Panc1 (cell line): Measurements from ENCODE around the gene PLCH2. TPM values are rescaled to one million over a fixed set of nuclear protein-coding genes. Genes with fewer than 3 reads are reported as not detected.
A peak's percentile ranks its signal among the peaks of the same experiment; 100 is the strongest.

Source experiments
- ATAC-seq: fragments of 200-7000 bp; cut with Tn5 transposase; 2 replicates; pipeline ENCODE4 v1.9.1; 2020; ENCODE audit warnings: mild to moderate bottlenecking, moderate library complexity
- BruUV-seq: library from RNA; stranded (reverse); fragments of 400-500 nt; replicated peaks from 2 replicates; lab custom pipeline; 2021; lab: Mats Ljungman, UMichigan
- CTCF ChIA-PET: fragments of 300-600 bp; sonication (Branson Sonifier 250); formaldehyde crosslinking; loops from one replicate; lab custom pipeline; 2022; ENCODE audit warnings: antibody characterized with exemption; lab: Charles Lee
- POLR2A ChIA-PET: fragments of 300-600 bp; sonication (Branson Sonifier 250); formaldehyde crosslinking; loops from one replicate; lab custom pipeline; 2022; ENCODE audit warnings: antibody characterized with exemption; lab: Charles Lee
- DNase-seq: peaks from one replicate; pipeline ENCODE4 v3.0.0-alpha.2; 2010; ENCODE audit warnings: low read depth, low spot score
- H3K27ac ChIP-seq: 2 replicates; pipeline ENCODE4 v1.5.1; 2011; ENCODE audit warnings: mild to moderate bottlenecking, low read length, inconsistent platforms
- H3K27me3 ChIP-seq: fragments of 200-500 bp; sonication (Bioruptor generic); 2 replicates; pipeline ENCODE4 v1.6.0; 2014; ENCODE audit warnings: low read length, inconsistent platforms; ENCODE audit not compliant: control insufficient read depth, insufficient read depth
- H3K36me3 ChIP-seq: fragments of 200-500 bp; sonication (Bioruptor generic); 2 replicates; pipeline ENCODE4 v1.5.1; 2014; ENCODE audit warnings: inconsistent platforms, mild to moderate bottlenecking, low read length, moderate library complexity; ENCODE audit not compliant: control insufficient read depth, insufficient read depth
- H3K4me1 ChIP-seq: 2 replicates; pipeline ENCODE4 v1.5.1; 2011; ENCODE audit warnings: inconsistent platforms, mild to moderate bottlenecking, low read length, moderate library complexity; ENCODE audit not compliant: control insufficient read depth, insufficient read depth
- H3K4me3 ChIP-seq, 2 experiments: 2 replicates each; pipeline ENCODE4 v1.5.1; 2011 to 2012; ENCODE audit warnings: low read depth in 2 of 2, low read length in 2 of 2, mild to moderate bottlenecking in 2 of 2, inconsistent platforms in 1 of 2, moderate library complexity in 1 of 2
- H3K9me3 ChIP-seq: fragments of 200-500 bp; sonication (Bioruptor generic); 2 replicates; pipeline ENCODE4 v1.5.1; 2014; ENCODE audit warnings: low read depth, mild to moderate bottlenecking, inconsistent platforms, low read length, moderate library complexity; ENCODE audit not compliant: control insufficient read depth, insufficient read depth
- POLR2AphosphoS5 ChIP-seq: IDR thresholded peaks from 2 replicates; pipeline ENCODE4 v1.6.1; 2012; ENCODE audit warnings: mild to moderate bottlenecking, low read depth, low read length, moderate library complexity
- SIN3A ChIP-seq: IDR thresholded peaks from 2 replicates; pipeline ENCODE4 v1.6.1; 2012; ENCODE audit warnings: low read depth, mild to moderate bottlenecking, low read length, moderate library complexity, borderline replicate concordance; ENCODE audit not compliant: insufficient read depth
- TCF7L2 ChIP-seq: IDR thresholded peaks from 2 replicates; pipeline ENCODE4 v1.6.1; 2011; ENCODE audit warnings: mild to moderate bottlenecking, low read depth, low read length, inconsistent platforms
- in situ Hi-C: cut with HindIII; loops from 2 replicates; pipeline ENCODE4 v1.10.0; 2016; ENCODE audit warnings: low sequenced_read_pairs, low pct_unique_long_range_greater_than_20kb
- intact Hi-C: fragments of 100-400 bp; cut with micrococcal nuclease; formaldehyde crosslinking; loops from one replicate; pipeline ENCODE4 v1.10.0; 2022; ENCODE audit not compliant: unreplicated experiment
- total RNA-seq: library from RNA; stranded (reverse); gene quantifications from one replicate; pipeline ENCODE4 v1.2.1, GENCODE V29; 2021; ENCODE audit not compliant: unreplicated experiment
- TF ChIP-seq, protein P1 (sequence below), 2 experiments: IDR thresholded peaks; 2 replicates each; pipeline ENCODE4 v1.6.1; 2011 to 2012; ENCODE audit warnings: low read depth in 2 of 2, control low read depth in 1 of 2, low read length in 1 of 2, mild to moderate bottlenecking in 1 of 2, moderate library complexity in 1 of 2; ENCODE audit not compliant: insufficient read depth in 1 of 2
- TF ChIP-seq, protein P2 (sequence below): fragments of 450-650 bp; IDR thresholded peaks from 2 replicates; pipeline ENCODE4 v1.5.1; 2017; ENCODE audit warnings: mild to moderate bottlenecking

Gene PLCH2
- total RNA-seq, 1 experiment from 2014 or later, result 41.2 TPM

DNA sequence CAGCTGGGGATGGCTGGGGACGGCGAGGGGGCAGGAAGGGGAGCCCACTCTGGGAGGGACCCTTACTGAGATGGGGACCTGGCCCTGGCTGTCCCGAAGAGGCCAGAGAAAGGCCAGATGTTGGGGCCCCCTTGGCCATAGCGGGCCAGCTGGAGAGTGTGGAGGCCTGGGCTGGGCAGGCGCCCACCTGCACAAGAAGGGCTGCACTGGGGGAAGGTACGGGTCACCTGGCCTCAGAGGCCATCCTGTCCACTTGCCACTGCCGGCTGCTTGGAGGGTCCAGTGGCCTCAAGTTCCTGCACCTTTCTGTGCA, 5.0 kb upstream of the PLCH2 start:
- Histone ChIP-seq H3K27me3 (no peaks in the 10 kb centered on the region), H3K9me3 (no peaks in the 10 kb centered on the region), H3K27ac (peak overlapping the region; percentile 71; the same call in 1 of the 2 replicates), H3K4me3 (no peak overlapping the region), H3K4me1 (peaks cover 91% of the 10 kb centered on the region), H3K36me3 (no peaks in the 10 kb centered on the region)
- DNase-seq (no peak), ATAC-seq (no peak)
- in situ Hi-C loops (no loop called here), intact Hi-C loops (loop anchor here (10.0 kb wide), 1 partner anchor 56 kb away; the partner anchor contains the start of gene PEX10)
- POLR2A ChIA-PET, result no interaction called here
- TF ChIP-seq SIN3A (no peak), TCF7L2 (no peak), POLR2AphosphoS5 (no peak)
- TF ChIP-seq, protein P1, sequence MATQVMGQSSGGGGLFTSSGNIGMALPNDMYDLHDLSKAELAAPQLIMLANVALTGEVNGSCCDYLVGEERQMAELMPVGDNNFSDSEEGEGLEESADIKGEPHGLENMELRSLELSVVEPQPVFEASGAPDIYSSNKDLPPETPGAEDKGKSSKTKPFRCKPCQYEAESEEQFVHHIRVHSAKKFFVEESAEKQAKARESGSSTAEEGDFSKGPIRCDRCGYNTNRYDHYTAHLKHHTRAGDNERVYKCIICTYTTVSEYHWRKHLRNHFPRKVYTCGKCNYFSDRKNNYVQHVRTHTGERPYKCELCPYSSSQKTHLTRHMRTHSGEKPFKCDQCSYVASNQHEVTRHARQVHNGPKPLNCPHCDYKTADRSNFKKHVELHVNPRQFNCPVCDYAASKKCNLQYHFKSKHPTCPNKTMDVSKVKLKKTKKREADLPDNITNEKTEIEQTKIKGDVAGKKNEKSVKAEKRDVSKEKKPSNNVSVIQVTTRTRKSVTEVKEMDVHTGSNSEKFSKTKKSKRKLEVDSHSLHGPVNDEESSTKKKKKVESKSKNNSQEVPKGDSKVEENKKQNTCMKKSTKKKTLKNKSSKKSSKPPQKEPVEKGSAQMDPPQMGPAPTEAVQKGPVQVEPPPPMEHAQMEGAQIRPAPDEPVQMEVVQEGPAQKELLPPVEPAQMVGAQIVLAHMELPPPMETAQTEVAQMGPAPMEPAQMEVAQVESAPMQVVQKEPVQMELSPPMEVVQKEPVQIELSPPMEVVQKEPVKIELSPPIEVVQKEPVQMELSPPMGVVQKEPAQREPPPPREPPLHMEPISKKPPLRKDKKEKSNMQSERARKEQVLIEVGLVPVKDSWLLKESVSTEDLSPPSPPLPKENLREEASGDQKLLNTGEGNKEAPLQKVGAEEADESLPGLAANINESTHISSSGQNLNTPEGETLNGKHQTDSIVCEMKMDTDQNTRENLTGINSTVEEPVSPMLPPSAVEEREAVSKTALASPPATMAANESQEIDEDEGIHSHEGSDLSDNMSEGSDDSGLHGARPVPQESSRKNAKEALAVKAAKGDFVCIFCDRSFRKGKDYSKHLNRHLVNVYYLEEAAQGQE (IDR thresholded peaks at IDR 0.05; ENCODE audit: insufficient read depth in 1 of 2, low read depth in 2 of 2, low read length in 1 of 2), result 0 out of 4 replicates have a peak, but pooled peaks of 1 of the 2 experiments have one; percentile 6
- TF ChIP-seq, protein P2, sequence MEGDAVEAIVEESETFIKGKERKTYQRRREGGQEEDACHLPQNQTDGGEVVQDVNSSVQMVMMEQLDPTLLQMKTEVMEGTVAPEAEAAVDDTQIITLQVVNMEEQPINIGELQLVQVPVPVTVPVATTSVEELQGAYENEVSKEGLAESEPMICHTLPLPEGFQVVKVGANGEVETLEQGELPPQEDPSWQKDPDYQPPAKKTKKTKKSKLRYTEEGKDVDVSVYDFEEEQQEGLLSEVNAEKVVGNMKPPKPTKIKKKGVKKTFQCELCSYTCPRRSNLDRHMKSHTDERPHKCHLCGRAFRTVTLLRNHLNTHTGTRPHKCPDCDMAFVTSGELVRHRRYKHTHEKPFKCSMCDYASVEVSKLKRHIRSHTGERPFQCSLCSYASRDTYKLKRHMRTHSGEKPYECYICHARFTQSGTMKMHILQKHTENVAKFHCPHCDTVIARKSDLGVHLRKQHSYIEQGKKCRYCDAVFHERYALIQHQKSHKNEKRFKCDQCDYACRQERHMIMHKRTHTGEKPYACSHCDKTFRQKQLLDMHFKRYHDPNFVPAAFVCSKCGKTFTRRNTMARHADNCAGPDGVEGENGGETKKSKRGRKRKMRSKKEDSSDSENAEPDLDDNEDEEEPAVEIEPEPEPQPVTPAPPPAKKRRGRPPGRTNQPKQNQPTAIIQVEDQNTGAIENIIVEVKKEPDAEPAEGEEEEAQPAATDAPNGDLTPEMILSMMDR, result no peak
- BruUV-seq, result no TSS peak
- CTCF ChIA-PET, result interaction anchor here (0.7 kb wide), 1 partner anchor 73 kb away, joined by 4 read pairs; no protein-coding TSS in a partner anchor

DNA sequence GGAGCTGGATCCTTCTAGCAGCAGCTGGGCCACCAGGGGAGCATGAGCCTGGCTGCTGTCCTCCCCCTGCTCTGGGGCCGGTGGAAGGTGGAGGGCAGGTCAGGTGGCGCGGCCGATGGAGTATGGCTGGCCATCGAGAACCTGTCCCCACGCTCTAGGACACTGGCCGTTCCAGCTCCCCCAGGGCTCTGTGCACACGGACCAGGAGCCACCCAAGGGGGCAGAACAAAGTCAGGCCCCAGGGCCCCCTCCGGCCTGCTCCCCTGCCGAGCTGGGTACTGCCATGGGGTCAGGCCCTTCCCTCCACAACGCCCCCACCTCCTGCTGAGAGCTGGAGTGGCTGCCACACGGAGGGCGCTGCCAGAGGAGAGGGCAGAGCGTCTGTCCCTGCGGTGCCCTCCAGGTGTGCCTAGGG, 4.5 kb upstream of the PLCH2 start:
- no peaks in the 10 kb centered on the region for H3K9me3 ChIP-seq
- TF ChIP-seq, protein P2, result no peak
- TF ChIP-seq TCF7L2, result no peak
- no peak for TF ChIP-seq POLR2AphosphoS5
- TF ChIP-seq, protein P1 (IDR thresholded peaks at IDR 0.05; ENCODE audit: insufficient read depth in 1 of 2, low read depth in 2 of 2, low read length in 1 of 2), result no peak
- no peak for TF ChIP-seq SIN3A
- CTCF ChIA-PET, result interaction anchor here (0.7 kb wide), 1 partner anchor 73 kb away, joined by 4 read pairs; no protein-coding TSS in a partner anchor
- DNase-seq (no peak), ATAC-seq (no peak)
- no peaks in the 10 kb centered on the region for H3K27me3 ChIP-seq
- intact Hi-C loops, result loop anchor here (10.0 kb wide), 1 partner anchor 57 kb away; the partner anchor contains the start of gene PEX10
- H3K36me3 ChIP-seq, result no peaks in the 10 kb centered on the region
- POLR2A ChIA-PET, result no interaction called here
- BruUV-seq, result no TSS peak
- in situ Hi-C loops, result no loop called here
- peak overlapping the region; percentile 71 for H3K27ac ChIP-seq
- no peak overlapping the region for H3K4me3 ChIP-seq
- peaks cover 91% of the 10 kb centered on the region for H3K4me1 ChIP-seq
